ENCODE results near the gene MEA1. TPM values are rescaled to one million over a fixed set of nuclear protein-coding genes. Genes with fewer than 3 reads are reported as not detected.

Gene MEA1
- 10 to 100 TPM; 59.5 to 99.9 (median 77.5) TPM for total RNA-seq

GRCh38 chr6:43013843-43014433 is at the start of gene MEA1, which contains the start of gene KLHDC3:
TSS of gene MEA1 (minus strand) at chr6:43013946. CDS start at chr6:43013813, 133 bp downstream.
TSS of gene KLHDC3 (plus strand) at chr6:43014249. CDS start at chr6:43017193, 2,944 bp downstream.
- DNase-seq (ENCODE audit: low spot score in 2 of 2) = peak; percentile 99 to 100
- intact Hi-C loops (cut with DNase I; ENCODE audit: low total_unique reads) = no loop called here
- no peak for TF ChIP-seq CTCF (IDR thresholded peaks at IDR 0.05)
- no peak for TF ChIP-seq POLR2A (IDR thresholded peaks at IDR 0.05)
- WGBS, 2 donors = 1 to 2% methylated on average over 33 to 50 of the region's 51 CpGs
- H3K4me3 ChIP-seq (ENCODE audit: low read depth, poor library complexity, severe bottlenecking) = peak within 1 kb of the TSS; percentile 54

GRCh38 chr6:43062818-43063217 is 49.1 kb upstream of the MEA1 start:
- no peak for DNase-seq (ENCODE audit: low spot score in 2 of 2)
- 86 to 93% methylated on average over 11 to 12 of the region's 12 CpGs for WGBS, 2 donors
- H3K4me3 ChIP-seq (ENCODE audit: low read depth, poor library complexity, severe bottlenecking) = no peak overlapping the region
- intact Hi-C loops (cut with DNase I; ENCODE audit: low total_unique reads) = no loop called here
- TF ChIP-seq CTCF (IDR thresholded peaks at IDR 0.05) (no peak), POLR2A (IDR thresholded peaks at IDR 0.05) (no peak)

GRCh38 chr6:43061861-43062260 is 48.1 kb upstream of the MEA1 start:
- no peak overlapping the region for H3K4me3 ChIP-seq (ENCODE audit: low read depth, poor library complexity, severe bottlenecking)
- intact Hi-C loops (cut with DNase I; ENCODE audit: low total_unique reads) = no loop called here
- WGBS, 2 donors = 54 to 75% methylated on average over 2 of the region's 2 CpGs
- TF ChIP-seq POLR2A (IDR thresholded peaks at IDR 0.05) (no peak), CTCF (IDR thresholded peaks at IDR 0.05) (no peak)
- DNase-seq (ENCODE audit: low spot score in 2 of 2) = no peak

- 89 to 92% methylated on average over 10 to 12 of the region's 12 CpGs for WGBS, 2 donors
- TF ChIP-seq POLR2A (IDR thresholded peaks at IDR 0.05) (no peak), CTCF (IDR thresholded peaks at IDR 0.05) (no peak)
- DNase-seq (ENCODE audit: low spot score in 2 of 2) = no peak
- intact Hi-C loops (cut with DNase I; ENCODE audit: low total_unique reads) = no loop called here
- no peak overlapping the region for H3K4me3 ChIP-seq (ENCODE audit: low read depth, poor library complexity, severe bottlenecking)
These were observed 47.2 kb upstream of the MEA1 start for GRCh38 chr6:43060755-43061633.

GRCh38 chr6:43060034-43060754 is 46.4 kb upstream of the MEA1 start:
- intact Hi-C loops (cut with DNase I; ENCODE audit: low total_unique reads) = no loop called here
- H3K4me3 ChIP-seq (ENCODE audit: low read depth, poor library complexity, severe bottlenecking) = peak overlapping the region; percentile 58
- no peak for DNase-seq (ENCODE audit: low spot score in 2 of 2)
- 9 to 10% methylated on average over 13 to 15 of the region's 15 CpGs for WGBS, 2 donors
- TF ChIP-seq POLR2A (IDR thresholded peaks at IDR 0.05) = no peak
- TF ChIP-seq CTCF (IDR thresholded peaks at IDR 0.05) = no peak

Data from lower leg skin (tissue), 4 donors.